GM19025 (cell line): ENCODE measurements around the gene EPHA1.
"Not testable (repeated sequence)": the region's sequence is repeated elsewhere in the genome, so short reads cannot be mapped to it uniquely, and the experiment has no call there.

Source experiments
- ATAC-seq: cut with Tn5 transposase; IDR thresholded peaks from one replicate; pipeline ENCODE4 v1.9.1; 2021; ENCODE audit warnings: mild to moderate bottlenecking, low read depth, moderate library complexity; ENCODE audit not compliant: unreplicated experiment

EPHA1 gene

DNA sequence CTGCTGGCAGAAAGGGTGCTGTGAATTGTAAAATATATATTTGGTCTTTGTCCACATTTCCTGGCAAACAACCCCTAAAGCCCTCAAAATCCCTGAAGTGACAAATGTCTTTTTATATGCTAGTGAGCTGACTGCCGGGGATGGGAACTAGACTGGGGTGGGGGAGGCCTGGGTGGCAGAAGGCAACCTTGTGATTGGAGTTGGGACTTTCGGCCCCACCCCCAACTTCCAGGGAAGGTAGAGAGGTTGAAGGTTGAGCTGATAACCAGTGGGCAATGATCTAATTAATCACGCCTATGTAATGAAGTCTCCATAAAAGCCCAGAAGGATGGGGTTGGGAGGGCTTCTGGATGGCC is 2.7 kb downstream of the EPHA1 start:
- no peak for ATAC-seq

GRCh38 chr7:143405173-143406001 is 3.3 kb downstream of the EPHA1 start:
- ATAC-seq = no peak

DNA sequence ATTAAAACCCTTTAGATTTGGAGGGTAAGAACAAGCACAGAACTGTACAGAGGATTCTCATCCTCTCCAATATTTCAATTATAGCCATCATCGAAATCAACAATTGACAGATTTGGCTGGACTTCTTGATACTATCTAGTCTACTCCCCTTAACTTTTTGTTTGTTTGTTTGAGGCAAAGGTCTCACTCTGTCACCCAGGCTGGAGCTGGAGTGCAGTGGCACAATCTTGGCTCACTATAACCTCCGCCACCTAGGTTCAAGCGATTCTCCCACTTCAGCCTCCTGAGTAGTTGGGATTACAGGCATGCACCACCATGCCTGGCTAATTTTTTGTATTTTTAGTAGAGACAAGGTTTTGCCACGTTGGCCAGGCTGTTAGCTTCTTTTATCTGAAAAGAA is 6.4 kb downstream of the EPHA1 start:
- not testable (repeated sequence) for ATAC-seq

GRCh38 chr7:143401265-143401664 is 7.4 kb downstream of the EPHA1 start:
- no peak for ATAC-seq

GRCh38 chr7:143399642-143400041 is 9.0 kb downstream of the EPHA1 start:
- ATAC-seq = no peak

DNA sequence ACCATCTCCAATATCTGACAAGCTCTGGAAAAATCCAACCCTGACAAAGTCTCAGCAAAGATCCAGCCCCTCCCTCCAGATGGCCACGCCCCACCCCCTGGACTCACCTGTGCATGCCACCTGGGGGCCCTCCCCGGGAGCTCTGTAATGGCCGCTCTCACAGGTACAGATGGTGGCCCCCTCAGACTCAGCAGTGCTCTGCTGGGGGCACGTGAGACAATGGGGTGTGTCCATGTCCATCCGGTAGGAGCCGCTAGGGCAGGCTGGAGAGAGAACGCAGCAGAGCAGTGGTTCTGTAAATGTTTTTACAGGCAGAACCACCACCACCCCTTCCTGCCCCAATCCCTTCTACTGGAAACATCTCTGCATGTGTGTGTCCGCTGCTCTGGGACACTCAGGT is 9.5 kb downstream of the EPHA1 start:
- ATAC-seq = no peak

DNA sequence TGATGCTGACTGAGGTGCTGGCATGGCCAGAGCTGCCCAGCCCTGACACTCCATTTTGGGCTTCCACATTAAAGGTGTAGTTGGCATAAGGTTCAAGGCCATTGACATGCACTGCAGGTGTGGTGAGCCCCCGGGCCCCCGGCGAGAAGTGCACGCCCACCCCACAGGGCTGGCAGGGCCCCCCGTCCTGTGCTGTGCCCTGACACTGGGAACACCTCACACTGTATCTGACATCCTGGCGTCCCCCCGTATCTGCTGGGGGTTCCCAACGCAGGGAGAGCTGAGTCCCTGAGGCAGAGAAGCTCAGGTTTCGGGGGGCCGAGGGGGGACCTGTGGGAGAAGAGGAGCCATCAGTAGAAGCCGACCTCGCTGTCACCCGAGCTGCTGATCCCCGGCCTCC is 10.0 kb downstream of the EPHA1 start:
- no peak for ATAC-seq

- ATAC-seq = no peak
Measured at GRCh38 chr7:143397710-143398530, 10.7 kb downstream of the EPHA1 start.

- no peak for ATAC-seq
Measured at GRCh38 chr7:143396625-143397556, 11.8 kb downstream of the EPHA1 start.

- no peak for ATAC-seq
Measured at GRCh38 chr7:143396182-143396581, 12.5 kb downstream of the EPHA1 start.

GRCh38 chr7:143395187-143396149 is 13.2 kb downstream of the EPHA1 start:
- no peak for ATAC-seq

GRCh38 chr7:143394777-143395176 is 13.9 kb downstream of the EPHA1 start:
- no peak for ATAC-seq

- ATAC-seq = no peak
Measured at GRCh38 chr7:143394068-143394467, 14.6 kb downstream of the EPHA1 start.

DNA sequence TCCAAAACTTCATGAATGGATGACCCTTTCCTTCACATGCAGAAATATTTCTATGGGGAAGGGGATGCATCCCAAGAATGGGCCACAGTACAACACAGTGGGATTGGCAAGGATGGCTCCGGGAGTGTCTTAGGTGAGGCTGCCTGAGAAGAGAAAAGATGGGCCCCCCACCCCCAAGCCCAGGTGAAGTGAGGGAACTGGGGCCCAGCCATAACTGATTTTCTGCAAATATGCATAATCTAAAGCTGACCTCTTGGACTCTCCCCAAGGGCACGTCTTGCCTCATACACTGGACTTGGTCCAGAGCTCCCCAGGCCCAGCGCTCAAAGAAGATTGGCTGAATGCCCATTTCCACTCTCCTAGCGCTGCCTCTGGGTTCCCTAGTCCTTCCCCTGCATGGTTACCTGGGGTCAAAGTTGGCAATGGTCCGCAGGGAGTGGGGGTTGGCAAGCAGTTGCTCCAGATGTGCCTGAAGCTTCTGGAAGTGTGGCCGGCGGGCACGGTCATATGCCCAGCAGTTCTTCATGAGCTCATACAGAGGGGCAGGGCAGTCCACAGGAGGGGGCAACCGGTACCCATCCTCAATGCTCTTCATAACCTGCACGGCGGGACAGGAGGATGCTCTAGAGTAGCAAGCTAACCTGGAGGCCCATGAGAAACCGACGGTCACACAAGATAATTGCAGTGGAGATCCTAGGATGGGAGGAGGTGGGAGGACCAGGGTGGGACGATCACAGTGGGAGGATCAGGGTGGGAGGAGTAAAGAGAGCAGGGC is 15.2 kb downstream of the EPHA1 start:
- no peak for ATAC-seq

DNA sequence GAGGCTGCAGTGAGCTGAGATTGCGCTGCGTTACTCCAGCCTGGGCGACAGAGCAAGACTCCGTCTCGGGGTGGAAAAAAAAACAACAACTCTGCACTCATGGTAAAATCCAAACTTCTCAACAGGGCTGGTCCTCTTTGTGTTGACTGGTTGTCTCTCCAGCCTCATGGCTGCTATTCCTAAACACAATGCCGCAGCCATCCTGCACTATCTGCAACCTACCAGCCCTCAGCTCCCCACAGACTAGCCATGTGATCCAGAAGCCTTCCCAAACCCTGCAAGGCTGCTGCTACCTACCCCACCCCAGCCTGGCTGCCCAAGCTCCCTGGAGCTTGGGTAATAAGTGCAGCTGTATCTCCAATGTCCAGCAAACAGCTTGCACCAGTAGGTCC is 15.8 kb downstream of the EPHA1 start:
- ATAC-seq = no peak

GRCh38 chr7:143392427-143392826 is 16.2 kb downstream of the EPHA1 start:
- not testable (repeated sequence) for ATAC-seq

- ATAC-seq = no peak
Measured at GRCh38 chr7:143391462-143392404, 16.9 kb downstream of the EPHA1 start.
